HL-60 (cell line): ENCODE measurements around the gene ST6GALNAC2.
"Not testable (repeated sequence)": the region's sequence is repeated elsewhere in the genome, so short reads cannot be mapped to it uniquely, and the experiment has no call there.

ENCODE experiments used
- DNase-seq, 2 experiments: peaks; one replicate each; pipeline ENCODE4 v3.0.0-alpha.2; 2010 to 2020; ENCODE audit warnings: low read depth in 1 of 2, low spot score in 1 of 2
- H3K27ac ChIP-seq: fragments of 250-450 bp; sonication (Bioruptor Pico); replicated peaks from 2 replicates; pipeline ENCODE4 v1.5.1; 2020; ENCODE audit warnings: mild to moderate bottlenecking, moderate library complexity
- H3K27me3 ChIP-seq: fragments of 250-450 bp; sonication (Bioruptor Pico); 2 replicates; pipeline ENCODE4 v1.5.1; 2021; ENCODE audit warnings: mild to moderate bottlenecking, moderate library complexity; ENCODE audit not compliant: insufficient read depth, poor library complexity, severe bottlenecking
- H3K4me3 ChIP-seq: replicated peaks from 2 replicates; pipeline ENCODE4 v1.5.1; 2011; ENCODE audit warnings: mild to moderate bottlenecking, control low read depth, low read length; ENCODE audit not compliant: insufficient read depth
- CTCF ChIP-seq: IDR thresholded peaks from one replicate; pipeline ENCODE4 v1.5.1; 2011; ENCODE audit warnings: low read length, control low read depth, inconsistent platforms; ENCODE audit not compliant: insufficient read depth
- GABPA ChIP-seq: IDR thresholded peaks from 2 replicates; pipeline ENCODE4 v1.6.1; 2012; ENCODE audit warnings: low read depth
- POLR2AphosphoS5 ChIP-seq: IDR thresholded peaks from 2 replicates; pipeline ENCODE4 v1.6.1; 2012; ENCODE audit warnings: low read depth
- REST ChIP-seq: IDR thresholded peaks from 2 replicates; pipeline ENCODE4 v1.6.1; 2012; ENCODE audit warnings: low read depth; ENCODE audit not compliant: insufficient replicate concordance
- SPI1 ChIP-seq: IDR thresholded peaks from 2 replicates; pipeline ENCODE4 v1.6.1; 2012; ENCODE audit warnings: low read depth, mild to moderate bottlenecking, borderline replicate concordance

Gene ST6GALNAC2

GRCh38 chr17:76525513-76525833 is 60.2 kb downstream of the ST6GALNAC2 start:
- H3K27ac ChIP-seq, DNase-seq, H3K27me3 ChIP-seq, H3K4me3 ChIP-seq: not testable (repeated sequence)

- DNase-seq = no peak
- Histone ChIP-seq H3K4me3 (no peak overlapping the region), H3K27me3 (peaks cover 3% of the 10 kb centered on the region), H3K27ac (no peak overlapping the region)
- TF ChIP-seq SPI1 (no peak), GABPA (no peak), REST (no peak), POLR2AphosphoS5 (no peak), CTCF (no peak)
Observed at GRCh38 chr17:76524598-76525512, 60.8 kb downstream of the ST6GALNAC2 start.

- TF ChIP-seq REST = no peak
- TF ChIP-seq CTCF = peak; percentile 96
- TF ChIP-seq POLR2AphosphoS5 = no peak
Observed at GRCh38 chr17:76523084-76524037, 62.3 kb downstream of the ST6GALNAC2 start.

GRCh38 chr17:76521683-76522082 is 64.0 kb downstream of the ST6GALNAC2 start:
- H3K27ac ChIP-seq = not testable (repeated sequence)

More at GRCh38 chr17:76523084-76524037, 62.3 kb downstream of the ST6GALNAC2 start:
- H3K27me3 ChIP-seq = peaks cover 3% of the 10 kb centered on the region
- no peak overlapping the region for H3K27ac ChIP-seq
- no peak overlapping the region for H3K4me3 ChIP-seq
- peak in 1 of 2 experiments; percentile 63 for DNase-seq

More at GRCh38 chr17:76521683-76522082, 64.0 kb downstream of the ST6GALNAC2 start:
- H3K27me3 ChIP-seq, DNase-seq, H3K4me3 ChIP-seq: not testable (repeated sequence)
